ENCODE data around the gene HNRNPH1. TPM values are rescaled to one million over a fixed set of nuclear protein-coding genes. Genes with fewer than 3 reads are reported as not detected.

The HNRNPH1 gene
- total and polyA plus RNA-seq, 2 of the 8 experiments (the other 6 are each of a cell fraction or from before 2014, with no cell fraction given) = 170 to 735 TPM

DNA sequence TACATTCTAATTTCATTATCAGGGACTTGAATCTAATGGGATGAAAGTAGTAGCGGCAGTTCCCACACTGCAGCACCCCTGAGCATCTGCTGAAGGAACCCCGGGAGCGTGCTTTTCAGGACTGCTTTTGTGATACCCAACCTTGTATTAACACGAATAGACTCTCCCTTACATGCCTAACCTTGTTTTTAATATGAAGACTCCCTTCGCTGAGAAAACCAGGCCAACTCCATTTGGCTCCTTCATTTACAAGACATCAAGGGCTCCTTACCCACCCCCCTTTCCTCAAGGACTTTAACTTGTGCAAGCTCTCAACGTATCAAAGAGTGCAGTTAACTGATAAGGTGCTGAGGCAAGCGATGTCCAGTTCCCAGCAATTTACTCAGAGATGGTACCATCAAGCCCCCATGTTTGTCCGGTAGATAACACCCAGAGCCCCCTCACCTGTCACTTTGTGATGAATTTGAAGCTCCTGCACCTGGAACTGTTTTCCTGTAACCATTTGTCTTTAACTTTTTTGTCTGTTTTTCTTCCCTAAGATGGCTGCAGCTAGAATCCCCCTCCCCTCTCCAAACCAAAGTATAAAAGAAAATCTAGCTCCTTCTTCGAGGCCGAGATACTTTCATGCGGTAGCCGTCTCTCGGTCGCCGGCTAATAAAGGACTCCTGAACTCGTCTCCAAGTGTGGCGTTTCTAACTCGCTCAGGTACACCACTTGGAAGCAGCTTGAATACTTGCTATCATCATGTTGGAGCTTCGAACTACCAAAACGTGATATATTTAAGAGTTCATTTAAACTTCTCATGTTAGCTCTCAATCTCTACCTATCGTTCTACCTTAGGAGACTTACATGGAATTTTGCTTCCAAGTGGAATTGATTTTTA lies 10.7 kb downstream of the HNRNPH1 start:
- H3K14ac ChIP-seq (ENCODE audit: insufficient read length) = no peak overlapping the region
- H3K4me2 ChIP-seq (ENCODE audit: insufficient read depth in 1 of 2, low read depth in 2 of 2, low read length in 2 of 2) = no peak overlapping the region
- peaks cover 0 to 3% of the 10 kb centered on the region in 2 experiments; a peak in 2 of 4 replicates for H3K79me2 ChIP-seq (ENCODE audit: control insufficient read depth in 1 of 2, insufficient read depth in 2 of 2, low read length in 2 of 2)
- no peak overlapping the region for H2BK5ac ChIP-seq (ENCODE audit: low read depth, low read length)
- H4K5ac ChIP-seq (ENCODE audit: insufficient read length, low read depth, low read length) = no peak overlapping the region
- H2BK120ac ChIP-seq (replicated peaks; ENCODE audit: low read depth, low read length) = no peak overlapping the region
- POLR2A ChIA-PET (ENCODE audit: partially characterized antibody) = interaction anchor here (0.8 to 20.5 kb wide), 15 partner anchors 26 to 150 kb away, joined by 3 to 351 read pairs (median 4); partner anchors contain the start of genes CBY3 and MAML1
- no peak overlapping the region for H2BK20ac ChIP-seq (ENCODE audit: low read length)
- H3K56ac ChIP-seq (replicated peaks; ENCODE audit: insufficient read length, low read depth, low read length) = no peak overlapping the region
- H2AFZ ChIP-seq (ENCODE audit: low read length) = no peak overlapping the region
- H3K36me3 ChIP-seq (ENCODE audit: control insufficient read depth in 2 of 4, insufficient read depth in 4 of 4, low read length in 3 of 4) = peaks cover 50 to 90% (median 72%) of the 10 kb centered on the region in 4 experiments
- no peak overlapping the region for H3K18ac ChIP-seq (ENCODE audit: extremely low read depth, low read length)
- no peaks in the 10 kb centered on the region for H3K9me3 ChIP-seq (ENCODE audit: insufficient read depth in 2 of 2, low read depth in 1 of 2, low read length in 1 of 2)
- H3K4me3 ChIP-seq (ENCODE audit: extremely low read depth in 1 of 4, insufficient read depth in 2 of 4, low read depth in 3 of 4, low read length in 4 of 4) = no peak overlapping the region
- H3K27me3 ChIP-seq (replicated peaks in 1 of 4; ENCODE audit: control insufficient read depth in 3 of 4, extremely low read depth in 1 of 4, insufficient read depth in 3 of 4, low read length in 3 of 4) = no peaks in the 10 kb centered on the region
- CTCF ChIA-PET (ENCODE audit: partially characterized antibody) = interaction anchor here (0.6 to 5.5 kb wide), 6 partner anchors 9 to 236 kb away, joined by 3 to 56 read pairs (median 3); partner anchors contain the start of gene HNRNPH1
- DNase-seq (ENCODE audit: low read depth in 1 of 2, low spot score in 2 of 2) (no peak), FAIRE-seq (no peak)
- no peak overlapping the region for H2BK15ac ChIP-seq (ENCODE audit: low read length)
- WGBS, 2 experiments (ENCODE audit: extremely low coverage in 1 of 2, insufficient coverage in 1 of 2, insufficient read length in 1 of 2, insufficient replicate concordance in 2 of 2, low coverage in 1 of 2, low lambda C conversion rate in 2 of 2, missing lambda C conversion rate in 1 of 2) = 92% methylated on average over 21 of the region's 21 CpGs; no CpG with 5 or more reads in 1 of the 2 experiments
- TF ChIP-seq SP2 (IDR thresholded peaks at IDR 0.05; ENCODE audit: low read length) (no peak), BCL11A (IDR thresholded peaks at IDR 0.05; ENCODE audit: low read depth in 2 of 2, low read length in 2 of 2) (no peak), GABPA (IDR thresholded peaks at IDR 0.05; ENCODE audit: borderline replicate concordance, insufficient read depth, low read length) (no peak), POLR2AphosphoS5 (IDR thresholded peaks at IDR 0.05; ENCODE audit: low read depth, low read length) (peak; percentile 77; the same call in 1 of the 2 replicates), POLR2A (IDR thresholded peaks at IDR 0.05; ENCODE audit: control extremely low read depth in 1 of 2, low read depth in 2 of 2, low read length in 2 of 2) (peak in 1 of 2 experiments; percentile 36), HDAC2 (IDR thresholded peaks at IDR 0.05; ENCODE audit: borderline replicate concordance in 1 of 2, low read depth in 2 of 2, low read length in 2 of 2) (no peak), SP4 (IDR thresholded peaks at IDR 0.05; ENCODE audit: low read length) (no peak), TEAD4 (IDR thresholded peaks at IDR 0.05; ENCODE audit: low read depth, low read length) (no peak), EZH2 (IDR thresholded peaks at IDR 0.05; ENCODE audit: low read depth, low read length, severe bottlenecking) (no peak), EP300 (IDR thresholded peaks at IDR 0.05; ENCODE audit: borderline replicate concordance in 1 of 2, low read depth in 2 of 2, low read length in 2 of 2) (no peak), CHD2 (IDR thresholded peaks at IDR 0.05; ENCODE audit: low read length) (no peak)
- H3K79me1 ChIP-seq (ENCODE audit: low read depth, low read length) = peaks cover 2% of the 10 kb centered on the region; the same call in 1 of the 2 replicates
- H3K27ac ChIP-seq (ENCODE audit: low read depth, low read length) = no peak overlapping the region
- H3K23ac ChIP-seq (ENCODE audit: insufficient read length) = no peak overlapping the region
- peaks cover 24 to 31% of the 10 kb centered on the region in 2 experiments for H4K20me1 ChIP-seq (replicated peaks in 1 of 2; ENCODE audit: control insufficient read depth in 1 of 2, insufficient read depth in 2 of 2, low read length in 2 of 2)
- H3K9ac ChIP-seq (replicated peaks in 1 of 4; ENCODE audit: extremely low read depth in 1 of 4, low read depth in 3 of 4, low read length in 3 of 4) = no peak overlapping the region
- no peak overlapping the region for H4K91ac ChIP-seq (replicated peaks; ENCODE audit: insufficient read length, low read length)
- H2AK5ac ChIP-seq (ENCODE audit: low read depth, low read length) = no peak overlapping the region
- no peaks in the 10 kb centered on the region for H3K4me1 ChIP-seq (replicated peaks in 1 of 4; ENCODE audit: control insufficient read depth in 3 of 4, insufficient read depth in 4 of 4, low read length in 3 of 4)
- no peak overlapping the region for H2BK12ac ChIP-seq (ENCODE audit: low read depth, low read length)
- H4K8ac ChIP-seq (ENCODE audit: extremely low read depth, insufficient read depth, low read length) = no peak overlapping the region
- no peaks in the 10 kb centered on the region for H3K23me2 ChIP-seq (ENCODE audit: low read depth, low read length)
- no peak overlapping the region for H3K4ac ChIP-seq (replicated peaks; ENCODE audit: insufficient read length, low read depth, low read length)

Data from H1 (cell line).